Endodermal cell (in vitro differentiated cells): ENCODE results near the gene KCNJ10. TPM values are rescaled to one million over a fixed set of nuclear protein-coding genes. Genes with fewer than 3 reads are reported as not detected.

ENCODE experiments used
- DNase-seq: peaks from one replicate; pipeline ENCODE4 v3.0.0-alpha.2; 2017
- H3K27ac ChIP-seq: 2 replicates; pipeline ENCODE4 v1.5.1; 2013; ENCODE audit warnings: mild to moderate bottlenecking, low read depth, low read length, moderate library complexity
- H3K27me3 ChIP-seq: 2 replicates; pipeline ENCODE4 v1.6.1; 2013; ENCODE audit warnings: mild to moderate bottlenecking, low read length, moderate library complexity; ENCODE audit not compliant: insufficient read depth, control insufficient read depth, poor library complexity, severe bottlenecking
- H3K36me3 ChIP-seq: 2 replicates; pipeline ENCODE4 v1.7.0; 2013; ENCODE audit warnings: mild to moderate bottlenecking, low read length, moderate library complexity; ENCODE audit not compliant: control insufficient read depth, insufficient read depth
- H3K4me1 ChIP-seq: one replicate; pipeline ENCODE4 v1.7.0; 2013; ENCODE audit warnings: low read length; ENCODE audit not compliant: control insufficient read depth, insufficient read depth
- H3K4me3 ChIP-seq: 2 replicates; pipeline ENCODE4 v1.5.1; 2013; ENCODE audit warnings: mild to moderate bottlenecking, low read length, moderate library complexity
- H3K9ac ChIP-seq: 2 replicates; pipeline ENCODE4 v1.6.1; 2013; ENCODE audit warnings: mild to moderate bottlenecking, low read length, moderate library complexity; ENCODE audit not compliant: poor library complexity, severe bottlenecking; ENCODE audit errors: extremely low read depth
- H3K9me3 ChIP-seq: 2 replicates; pipeline ENCODE4 v1.6.1; 2013; ENCODE audit warnings: mild to moderate bottlenecking, low read length, moderate library complexity; ENCODE audit not compliant: control insufficient read depth
- H3K27ac Mint-ChIP-seq: 2 replicates; pipeline ENCODE4 v1.8.0; 2020; ENCODE audit warnings: mixed read lengths
- H3K27me3 Mint-ChIP-seq: 2 replicates; pipeline ENCODE4 v1.8.0; 2021; ENCODE audit warnings: mild to moderate bottlenecking, mixed read lengths; ENCODE audit not compliant: insufficient read depth
- H3K36me3 Mint-ChIP-seq: 2 replicates; pipeline ENCODE4 v1.8.0; 2020; ENCODE audit warnings: low read depth, mixed read lengths
- H3K4me1 Mint-ChIP-seq: 2 replicates; pipeline ENCODE4 v1.8.0; 2020; ENCODE audit warnings: mixed read lengths
- H3K4me3 Mint-ChIP-seq: 2 replicates; pipeline ENCODE4 v1.8.0; 2020; ENCODE audit warnings: mild to moderate bottlenecking, moderate library complexity, mixed read lengths
- H3K9me3 Mint-ChIP-seq: 2 replicates; pipeline ENCODE4 v1.8.0; 2020; ENCODE audit warnings: mild to moderate bottlenecking, mixed read lengths
- CTCF ChIP-seq: fragments of 200-600 bp; sonication (generic); conservative IDR thresholded peaks from 2 replicates; pipeline ENCODE4 v1.5.0; 2021; ENCODE audit warnings: antibody characterized with exemption, mild to moderate bottlenecking
- WGBS, 2 experiments: methylation state at CpG; one replicate each; pipeline versions ENCODE4 v1.1.5 to v1.1.7; 2013; ENCODE audit warnings: missing lambda C conversion rate in 2 of 2, mixed read lengths in 1 of 2; ENCODE audit not compliant: insufficient coverage in 1 of 2, insufficient read length in 1 of 2; 5-methylcytosine and 5-hydroxymethylcytosine counted together
- total RNA-seq, 2 donors: library from RNA; stranded (reverse); fragmentation: NEBNext Ultra II Directional in 1 of 2; extraction: Animal tissue kit (Norgen Biotek cat#: 25700) in 1 of 2; gene quantifications; 2 replicates in 1 of 2; 3 replicates in 1 of 2; pipeline ENCODE4 v1.2.1, GENCODE V29; 2021

KCNJ10 gene
- total RNA-seq, 2 donors from 2014 or later, result 0.26 TPM; not detected in 1

DNA sequence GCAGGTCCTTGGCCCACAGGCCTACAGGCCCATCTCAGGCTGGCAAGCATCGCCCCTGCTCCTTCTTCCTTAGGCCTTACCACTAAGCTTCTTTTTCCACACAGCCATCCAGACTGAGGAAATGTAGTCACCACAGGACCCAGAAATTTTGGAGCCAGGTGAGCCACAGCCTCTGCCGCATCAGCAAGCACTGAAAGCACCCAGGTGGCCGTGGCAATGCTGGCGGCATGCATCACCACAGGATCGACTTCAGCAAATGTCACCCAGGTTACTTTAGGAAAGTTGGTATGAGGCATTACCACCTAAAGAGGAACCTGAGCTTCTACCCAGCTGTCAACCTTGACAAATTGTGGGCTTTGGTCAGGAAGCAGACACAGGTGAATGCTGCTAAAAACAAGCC, 49.8 kb downstream of the KCNJ10 start:
- TF ChIP-seq CTCF, result no peak
- no peak overlapping the region for H3K4me3 Mint-ChIP-seq
- H3K9ac ChIP-seq, result no peak overlapping the region
- no peaks in the 10 kb centered on the region for H3K9me3 ChIP-seq
- H3K4me1 ChIP-seq, result peaks cover 5% of the 10 kb centered on the region
- H3K27me3 Mint-ChIP-seq, result peaks cover 21% of the 10 kb centered on the region
- H3K36me3 Mint-ChIP-seq, result no peaks in the 10 kb centered on the region
- no peaks in the 10 kb centered on the region for H3K36me3 ChIP-seq
- H3K27ac ChIP-seq, result no peak overlapping the region
- H3K4me3 ChIP-seq, result no peak overlapping the region
- H3K27ac Mint-ChIP-seq, result no peak overlapping the region
- no peaks in the 10 kb centered on the region for H3K9me3 Mint-ChIP-seq
- 92 to 93% methylated on average over 4 to 5 of the region's 5 CpGs for WGBS, 2 experiments
- no peak for DNase-seq
- peaks cover 9% of the 10 kb centered on the region for H3K27me3 ChIP-seq
- no peaks in the 10 kb centered on the region for H3K4me1 Mint-ChIP-seq

GRCh38 chr1:160018900-160019299, 51.1 kb downstream of the KCNJ10 start:
- H3K4me1 ChIP-seq, result peaks cover 3% of the 10 kb centered on the region
- no peaks in the 10 kb centered on the region for H3K36me3 ChIP-seq
- H3K27ac Mint-ChIP-seq, result no peak overlapping the region
- no peaks in the 10 kb centered on the region for H3K4me1 Mint-ChIP-seq
- H3K36me3 Mint-ChIP-seq, result no peaks in the 10 kb centered on the region
- no peak overlapping the region for H3K9ac ChIP-seq
- WGBS, 2 experiments, result 96% methylated on average over 1 of the region's 1 CpG; no CpG with 5 or more reads in 1 of the 2 experiments
- TF ChIP-seq CTCF, result no peak
- no peaks in the 10 kb centered on the region for H3K9me3 ChIP-seq
- H3K27ac ChIP-seq, result no peak overlapping the region
- H3K27me3 ChIP-seq, result peaks cover 9% of the 10 kb centered on the region
- no peak overlapping the region for H3K4me3 ChIP-seq
- peaks cover 22% of the 10 kb centered on the region for H3K27me3 Mint-ChIP-seq
- no peak for DNase-seq
- H3K4me3 Mint-ChIP-seq, result no peak overlapping the region
- no peaks in the 10 kb centered on the region for H3K9me3 Mint-ChIP-seq

DNA sequence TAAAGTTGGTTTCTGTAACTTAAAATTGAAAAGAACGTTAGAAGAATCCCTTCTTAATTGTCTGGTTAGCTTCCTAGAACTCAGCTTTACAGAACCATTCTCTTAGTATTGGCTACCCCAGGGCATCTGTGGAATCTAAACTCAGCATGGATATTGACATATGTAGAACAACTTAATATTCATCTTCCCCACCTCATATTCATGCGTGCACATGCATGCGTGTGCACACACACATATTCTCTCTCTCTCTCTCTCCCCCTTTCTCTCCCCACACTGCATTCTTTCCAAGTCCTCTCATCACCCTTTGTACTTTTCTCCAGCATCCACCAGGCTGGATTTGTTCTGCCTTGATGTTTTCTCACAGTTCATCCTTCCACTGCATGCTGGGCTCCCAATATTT, 51.6 kb downstream of the KCNJ10 start:
- H3K4me3 ChIP-seq, result no peak overlapping the region
- H3K27me3 Mint-ChIP-seq, result peaks cover 17% of the 10 kb centered on the region
- no peaks in the 10 kb centered on the region for H3K36me3 Mint-ChIP-seq
- TF ChIP-seq CTCF, result no peak
- no peak for DNase-seq
- H3K9ac ChIP-seq, result no peak overlapping the region
- no peaks in the 10 kb centered on the region for H3K9me3 Mint-ChIP-seq
- no peaks in the 10 kb centered on the region for H3K4me1 Mint-ChIP-seq
- no peak overlapping the region for H3K27ac Mint-ChIP-seq
- no peaks in the 10 kb centered on the region for H3K9me3 ChIP-seq
- no peak overlapping the region for H3K4me3 Mint-ChIP-seq
- H3K36me3 ChIP-seq, result no peaks in the 10 kb centered on the region
- peaks cover 8% of the 10 kb centered on the region for H3K27me3 ChIP-seq
- peaks cover 3% of the 10 kb centered on the region for H3K4me1 ChIP-seq
- WGBS, 2 experiments, result 88 to 94% methylated on average over 3 of the region's 3 CpGs
- no peak overlapping the region for H3K27ac ChIP-seq
